CD4-positive, alpha-beta T cell treated with Interleukin-4 for 1 hour (primary cell): ENCODE measurements around the gene SRPRB.
A peak's percentile ranks its signal among the peaks of the same experiment; 100 is the strongest.
"Not testable (repeated sequence)": the region's sequence is repeated elsewhere in the genome, so short reads cannot be mapped to it uniquely, and the experiment has no call there.

Source experiments
- DNase-seq, 2 donors: peaks; one replicate each; pipeline ENCODE4 v3.0.0-alpha.2; 2020 to 2022

Gene SRPRB

DNA sequence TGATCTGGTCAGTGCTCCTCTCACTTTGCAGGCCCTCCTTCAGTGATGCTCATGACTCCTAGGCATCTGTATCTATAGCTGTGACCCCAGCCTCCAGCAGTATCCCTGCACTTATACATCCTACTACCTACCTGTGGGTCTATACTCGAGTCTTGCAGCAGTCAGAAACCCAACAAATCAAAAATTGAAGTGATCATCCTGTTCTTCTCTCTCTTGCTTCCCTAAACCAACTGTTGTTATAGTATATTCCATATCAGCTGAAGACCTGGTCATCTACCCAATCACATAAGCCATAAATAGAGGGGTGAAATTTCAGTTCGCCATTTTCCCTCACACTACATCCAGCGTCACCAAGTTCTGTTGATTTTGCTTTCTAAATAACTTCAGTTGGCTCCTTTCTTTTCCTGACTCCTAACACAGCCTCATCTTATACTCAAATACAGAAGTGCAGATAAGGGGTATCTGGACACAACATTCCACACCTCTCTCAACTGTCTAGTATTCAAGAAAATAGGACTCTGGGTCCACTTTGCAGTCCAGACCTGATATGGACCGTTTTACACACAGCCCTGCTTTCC, 25.9 kb upstream of the SRPRB start:
- DNase-seq: no peak

DNA sequence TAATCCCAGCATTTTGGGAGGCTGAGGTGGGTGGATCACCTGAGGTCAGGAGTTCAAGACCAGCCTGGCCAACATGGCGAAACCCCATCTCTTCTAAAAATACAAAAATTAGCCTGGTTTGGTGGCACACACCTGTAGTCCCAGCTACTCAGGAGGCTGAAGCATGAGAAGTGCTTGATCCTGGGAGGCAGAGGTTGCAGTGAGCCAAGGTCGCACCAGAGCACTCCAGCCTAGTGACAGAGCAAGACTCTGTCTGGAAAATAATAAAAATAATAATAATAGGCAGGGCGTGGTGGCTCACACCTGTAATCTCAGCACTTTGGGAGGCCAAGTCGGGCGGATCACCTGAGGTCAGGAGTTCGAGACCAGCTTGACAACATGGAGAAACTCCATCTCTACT, 24.9 kb upstream of the SRPRB start:
- DNase-seq: not testable (repeated sequence)

DNA sequence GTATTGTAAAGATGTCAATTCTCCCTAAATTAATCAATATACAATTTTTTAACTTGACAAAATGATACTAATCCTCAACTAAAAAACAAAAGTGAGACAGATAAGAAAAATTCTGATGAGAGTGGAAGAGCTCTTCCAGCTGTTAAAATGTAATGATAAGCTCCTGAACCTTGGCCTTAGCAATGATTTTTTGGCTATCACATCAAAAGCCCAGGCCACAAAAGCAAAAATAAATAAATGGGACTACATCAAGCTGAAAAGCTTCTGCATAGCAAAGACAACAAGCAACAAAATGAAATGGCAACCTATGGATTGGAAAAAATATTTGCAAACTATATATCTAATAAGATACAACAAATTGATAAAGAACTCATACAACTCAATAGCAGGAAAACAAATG, 24.0 kb upstream of the SRPRB start:
- DNase-seq: no peak

- DNase-seq: no peak
These were observed 23.2 kb upstream of the SRPRB start for GRCh38 chr3:133782454-133782853.

GRCh38 chr3:133783762-133784161, 21.9 kb upstream of the SRPRB start:
- DNase-seq: no peak

- DNase-seq: no peak
These were observed 17.6 kb upstream of the SRPRB start for GRCh38 chr3:133788024-133788423.

DNA sequence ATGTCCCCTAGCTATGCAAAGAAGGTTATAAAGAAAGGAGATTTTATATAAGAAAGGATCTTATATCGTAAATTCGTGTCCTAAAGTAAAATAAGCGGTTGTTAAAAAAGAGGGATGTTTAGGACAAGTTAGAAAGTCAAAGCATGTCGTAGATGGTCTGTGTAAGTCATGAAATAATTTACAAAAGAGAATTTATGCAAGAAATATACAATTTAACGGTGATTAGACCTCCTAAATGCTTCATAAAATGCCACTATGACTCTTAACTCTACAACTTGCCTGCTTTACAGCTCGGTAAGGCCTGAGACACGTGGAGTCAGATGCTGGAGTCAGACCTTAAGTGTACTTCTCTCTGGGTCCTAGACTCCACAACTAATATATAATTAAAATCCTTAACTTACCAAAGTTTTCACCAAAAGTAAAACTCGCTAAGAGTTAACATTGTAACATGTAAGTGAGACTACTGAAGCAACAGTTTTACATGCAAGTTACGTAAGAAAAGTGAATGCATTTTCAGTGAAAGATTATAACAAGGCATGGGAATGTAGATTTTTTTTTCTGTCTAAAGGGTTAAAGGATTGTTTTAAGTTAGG, 13.3 kb upstream of the SRPRB start:
- DNase-seq: no peak

DNA sequence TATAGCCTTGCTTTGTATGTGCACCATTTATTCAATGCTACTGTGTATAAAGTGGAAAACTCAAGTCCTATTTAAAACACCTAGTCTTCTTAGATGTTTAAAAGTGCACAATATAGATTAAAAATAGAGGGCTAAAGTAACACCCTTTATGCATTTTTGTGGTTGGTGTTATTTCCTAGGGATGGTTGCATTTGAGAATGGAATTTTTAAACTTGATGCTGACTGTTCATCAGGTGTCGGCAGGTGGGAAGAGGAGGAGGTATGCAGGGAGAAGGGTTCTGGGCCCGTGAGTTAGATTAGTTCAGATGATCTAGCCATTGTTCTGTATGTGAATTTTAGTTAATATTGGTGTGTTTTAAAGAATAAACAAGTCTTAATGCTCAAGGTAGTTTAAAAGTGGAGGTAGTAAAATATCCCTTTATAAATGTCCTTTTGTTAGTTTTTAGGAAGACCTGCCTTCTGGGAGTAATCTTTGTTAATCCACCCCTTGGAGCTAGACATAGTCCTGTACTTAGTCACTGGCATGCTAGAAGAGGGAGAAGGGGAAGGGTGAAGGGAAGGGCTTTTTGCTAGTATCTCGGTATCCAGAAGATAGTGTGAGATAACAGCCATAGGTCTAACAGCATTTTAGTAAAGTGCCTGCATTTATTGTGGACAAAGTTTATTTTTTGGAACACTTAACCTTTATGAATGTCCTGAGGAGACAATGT, 8.1 kb upstream of the SRPRB start:
- no peak for DNase-seq

- peak in 1 of 2 donors; percentile 19 for DNase-seq
These were observed 5.6 kb upstream of the SRPRB start for GRCh38 chr3:133799794-133800585.

DNA sequence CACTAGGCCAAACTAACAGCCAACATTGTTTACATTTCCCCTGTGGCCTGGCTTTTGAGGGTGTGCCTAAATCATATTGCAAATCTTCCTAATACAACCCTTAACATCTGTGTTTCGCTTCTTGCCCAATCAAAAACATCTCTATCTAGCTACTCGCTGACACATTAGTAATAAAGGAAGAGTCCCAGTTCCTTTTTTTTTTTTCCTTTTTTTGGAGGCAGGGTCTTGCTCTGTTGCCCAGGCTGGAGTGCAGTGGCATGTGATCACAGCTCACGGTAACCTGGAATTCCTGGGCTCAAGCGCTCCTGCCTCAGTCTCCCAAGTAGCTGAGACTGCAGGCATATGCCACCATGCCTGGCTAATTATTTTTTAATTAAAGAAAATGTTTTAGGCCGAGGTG, 2.1 kb upstream of the SRPRB start:
- DNase-seq: no peak

- DNase-seq: no peak
These were observed 719 bp upstream of the SRPRB start for GRCh38 chr3:133804896-133805295.

- no peak for DNase-seq
These were observed 272 bp upstream of the SRPRB start for GRCh38 chr3:133805384-133805701.

DNA sequence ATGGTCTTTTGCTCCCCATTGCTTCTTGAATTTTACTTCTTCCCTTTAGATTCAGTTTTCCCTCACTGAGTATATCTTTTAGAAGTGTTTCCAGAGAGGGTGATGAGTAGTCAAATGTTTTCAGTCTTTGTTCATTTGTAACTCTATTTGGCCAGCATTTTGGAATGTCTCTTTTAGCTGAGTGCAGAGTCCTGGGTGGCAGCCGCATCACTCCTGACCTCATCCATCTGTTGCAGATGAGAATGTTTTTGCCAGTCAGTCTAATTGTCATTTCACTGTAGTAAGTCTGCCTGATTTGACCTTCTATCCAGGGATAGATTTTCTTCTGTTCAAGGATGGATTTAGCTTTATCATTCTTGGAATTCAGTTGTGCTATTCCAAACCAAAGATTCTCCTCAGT, 7.3 kb downstream of the SRPRB start:
- no peak for DNase-seq

DNA sequence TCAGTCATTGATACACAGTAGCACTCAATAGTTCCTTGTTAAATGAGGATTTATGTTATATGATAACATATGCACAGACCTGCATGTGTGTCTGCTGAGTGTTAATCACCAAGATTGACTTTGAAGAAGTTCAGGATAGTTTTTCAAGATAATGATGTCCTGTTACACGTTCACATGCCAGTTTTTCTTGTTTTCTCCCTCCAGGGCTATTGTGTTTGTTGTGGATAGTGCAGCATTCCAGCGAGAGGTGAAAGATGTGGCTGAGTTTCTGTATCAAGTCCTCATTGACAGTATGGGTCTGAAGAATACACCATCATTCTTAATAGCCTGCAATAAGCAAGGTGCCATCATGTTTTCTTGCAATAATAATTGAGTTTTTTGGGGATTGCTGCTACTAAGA, 9.8 kb downstream of the SRPRB start:
- no peak for DNase-seq

GRCh38 chr3:133820129-133820528, 14.5 kb downstream of the SRPRB start:
- no peak for DNase-seq

DNA sequence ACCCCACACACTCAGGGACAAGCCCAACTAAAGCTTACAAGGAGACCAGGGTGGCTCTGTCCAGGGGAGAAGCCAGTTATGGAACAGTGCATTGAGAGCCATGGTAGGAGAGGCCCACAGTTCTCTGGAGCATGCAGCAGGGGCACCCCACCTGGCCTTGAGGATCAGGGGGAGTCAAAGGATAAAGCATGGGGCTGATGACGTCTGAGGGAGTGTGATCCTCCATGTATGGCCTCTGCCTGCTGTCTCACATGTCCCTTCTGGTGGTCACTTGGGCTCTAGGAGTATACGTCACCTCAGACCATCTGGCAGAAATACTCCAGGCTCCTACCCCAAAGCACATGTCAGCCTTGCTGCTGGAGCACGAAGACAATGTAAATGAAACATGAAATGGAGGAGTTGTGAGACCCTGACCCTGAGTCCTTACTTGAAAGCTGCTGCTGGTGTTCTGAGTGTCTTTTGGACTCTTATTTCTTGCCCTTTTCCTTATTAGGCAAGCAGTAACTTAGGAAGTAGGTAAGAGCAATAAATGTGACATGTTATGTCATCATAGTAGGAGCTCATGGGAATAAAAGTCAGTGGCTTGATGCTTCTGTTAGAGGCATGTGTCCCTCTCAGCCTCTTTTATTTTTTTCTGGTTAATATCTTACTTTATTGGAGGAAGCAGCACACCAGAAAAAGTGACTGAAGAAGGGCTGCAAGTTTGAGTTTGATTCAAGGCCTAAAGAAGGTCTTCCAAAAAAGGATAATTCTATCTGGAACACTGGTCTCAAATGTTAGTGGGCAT, 15.5 kb downstream of the SRPRB start:
- no peak for DNase-seq

DNA sequence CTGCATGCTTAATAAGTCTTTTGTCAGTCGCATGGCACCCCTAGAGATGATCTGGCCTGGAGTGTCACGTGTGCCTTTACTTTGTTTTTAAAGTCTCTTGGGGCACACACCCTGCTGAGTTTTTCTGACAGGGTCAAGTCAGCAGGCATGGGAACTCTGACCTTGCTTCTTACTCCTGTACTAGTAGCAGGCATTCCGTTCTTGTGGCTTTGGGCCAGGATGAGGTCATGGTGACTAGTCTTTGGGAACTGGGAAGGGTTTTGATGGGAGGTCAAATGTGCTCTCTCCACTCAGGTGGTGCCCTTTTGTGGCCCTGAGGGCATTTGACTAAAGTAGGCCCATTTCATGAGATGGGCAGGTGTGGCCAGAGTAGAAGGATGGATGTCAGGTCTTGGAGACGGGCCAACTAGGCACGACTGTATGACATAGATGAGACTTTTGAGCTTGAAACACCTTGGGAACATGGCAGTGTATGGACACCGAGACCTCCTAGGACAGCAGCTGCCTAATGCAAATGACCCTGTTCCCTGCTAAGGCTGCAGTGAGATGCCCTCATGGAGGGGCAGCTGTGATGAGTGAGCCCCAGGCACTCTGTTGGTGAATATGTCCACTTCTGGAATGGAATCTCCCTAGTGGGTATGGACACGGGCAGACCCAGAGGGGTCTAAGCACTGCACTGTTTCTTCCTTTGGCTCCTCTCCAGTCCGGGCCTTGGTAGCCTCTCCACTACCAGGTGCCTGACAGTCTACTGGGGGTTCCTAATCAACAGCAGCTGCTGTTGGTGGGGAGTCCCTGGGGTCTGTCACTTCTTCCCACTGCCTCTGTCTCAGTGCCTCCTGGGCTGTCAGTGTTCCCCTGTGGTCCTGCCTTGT, 16.4 kb downstream of the SRPRB start:
- DNase-seq: no peak

- DNase-seq: no peak
These were observed 19.4 kb downstream of the SRPRB start for GRCh38 chr3:133824961-133825485.

DNA sequence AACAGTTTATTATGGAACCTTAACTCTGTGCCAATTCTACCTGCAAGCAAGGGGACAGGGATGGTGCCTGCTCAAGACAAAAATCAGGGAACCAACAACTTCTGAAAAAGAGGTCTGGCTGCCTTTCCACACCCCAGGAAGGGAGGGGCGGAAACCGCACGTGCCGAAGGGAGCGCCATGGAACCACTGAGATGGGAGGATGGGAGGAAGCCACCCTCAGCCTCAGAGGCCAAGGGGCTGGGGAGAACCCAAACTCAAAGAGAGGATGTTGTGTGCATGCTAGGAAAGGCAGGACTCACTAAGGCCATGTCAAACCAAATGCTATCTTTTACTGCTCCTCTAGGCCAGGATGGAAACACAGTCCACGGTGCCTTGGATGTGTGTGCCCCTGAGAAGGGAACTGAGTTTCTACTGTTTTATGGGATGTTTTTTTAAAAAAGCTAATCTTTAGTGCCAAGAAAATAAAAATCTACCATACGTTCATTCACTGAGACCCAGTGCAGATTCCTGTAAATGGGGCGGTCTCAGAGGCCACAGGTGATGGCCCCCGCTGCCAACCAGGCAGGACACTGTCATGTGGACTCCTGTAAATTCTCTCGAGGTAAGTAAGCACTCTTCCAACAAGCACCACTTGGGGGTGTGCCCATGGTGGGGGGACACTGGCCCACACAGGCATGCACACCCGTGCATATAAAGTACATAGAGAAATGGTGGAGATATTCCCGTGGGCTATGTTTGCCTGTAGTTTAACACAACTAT, 20.5 kb downstream of the SRPRB start:
- no peak for DNase-seq

GRCh38 chr3:133827136-133827535, 21.5 kb downstream of the SRPRB start:
- DNase-seq: no peak

DNA sequence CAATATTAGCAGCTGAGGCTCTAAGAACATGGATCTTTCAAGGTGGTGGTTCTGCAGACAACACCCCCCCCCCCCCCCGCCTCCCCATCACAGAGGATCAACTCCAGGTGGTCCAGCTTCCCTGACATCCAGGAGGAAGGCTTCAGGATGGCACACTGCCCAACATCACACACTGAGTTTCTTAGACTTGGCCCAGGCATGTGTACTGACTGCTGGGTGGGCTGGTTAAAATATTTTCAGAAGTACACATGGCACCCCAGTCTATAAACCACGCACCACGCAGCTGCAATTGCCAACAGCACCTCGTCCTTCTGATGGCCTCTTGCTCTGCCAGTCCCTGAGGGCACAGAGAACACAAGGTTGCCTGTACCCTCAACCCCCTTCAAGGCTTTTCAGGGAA, 22.1 kb downstream of the SRPRB start:
- DNase-seq: no peak
